Hypothalamus (tissue), 51 donors: ENCODE data around the gene ZNF490.

ENCODE experiments used
- DNase-seq, 51 donors: peaks; one replicate each; lab custom pipeline; 2025; lab: John Stamatoyannopoulos, UW

Gene ZNF490

DNA sequence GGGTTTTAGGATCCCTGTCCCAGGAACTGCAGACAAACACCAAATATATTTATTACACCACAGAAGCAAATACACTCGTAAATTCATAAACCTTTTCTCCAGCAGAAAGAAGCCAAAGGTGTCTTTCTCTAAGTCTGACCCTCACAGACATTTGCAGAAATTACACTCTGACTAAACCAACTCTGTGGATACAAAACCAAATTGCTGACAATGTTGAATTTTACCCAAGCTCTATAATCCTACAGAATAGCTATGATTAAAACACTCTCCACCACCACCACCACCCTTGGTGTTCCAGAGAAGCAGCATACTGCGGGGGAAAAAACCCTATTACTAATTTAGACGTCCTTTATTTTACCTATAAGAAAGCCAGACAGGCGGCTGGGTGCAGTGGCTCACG lies 64.5 kb downstream of the ZNF490 start:
- DNase-seq = no peak

DNA sequence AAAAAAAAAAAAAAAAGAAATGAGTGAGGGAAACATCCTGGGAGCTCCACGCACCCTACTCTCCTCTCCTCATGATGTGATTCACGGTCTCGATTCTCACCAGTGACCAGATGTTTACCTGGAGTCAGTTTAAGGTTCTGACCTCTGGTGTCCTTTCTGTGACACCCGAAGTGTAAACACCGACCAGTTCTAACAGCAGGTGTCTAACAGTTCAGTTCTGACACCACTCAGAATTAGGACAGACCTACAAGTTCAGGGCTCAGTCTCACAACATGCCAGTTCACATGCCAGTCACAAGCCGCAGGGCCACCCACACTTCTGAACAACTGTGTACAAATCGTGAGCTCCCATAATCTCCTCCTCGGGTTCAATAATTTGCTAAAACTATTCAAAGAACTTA lies 65.3 kb downstream of the ZNF490 start:
- DNase-seq = no peak

DNA sequence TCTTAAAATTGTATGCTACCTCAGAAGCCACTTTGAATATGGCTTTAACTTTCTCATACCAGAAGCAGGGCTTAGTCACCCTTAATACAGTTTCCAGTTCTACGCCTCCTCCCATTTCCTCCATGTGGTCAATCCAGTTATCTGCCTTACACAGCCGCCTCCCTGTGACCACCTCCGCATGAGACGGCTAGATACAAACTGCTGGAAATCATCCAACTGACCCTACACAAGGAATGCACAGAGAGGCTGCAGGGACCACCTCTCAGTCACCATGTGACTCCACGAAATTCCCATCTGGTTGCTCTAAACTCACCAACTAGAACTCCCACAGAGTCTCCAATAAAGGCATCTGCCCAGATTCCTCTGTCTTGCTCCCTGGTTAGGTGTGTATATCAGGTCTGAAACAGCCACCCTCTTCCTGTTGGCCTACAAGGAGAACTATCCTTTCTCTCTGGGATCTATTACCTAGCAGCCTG lies 66.2 kb downstream of the ZNF490 start:
- DNase-seq = peak in 1 of 51 donors; percentile 30

DNA sequence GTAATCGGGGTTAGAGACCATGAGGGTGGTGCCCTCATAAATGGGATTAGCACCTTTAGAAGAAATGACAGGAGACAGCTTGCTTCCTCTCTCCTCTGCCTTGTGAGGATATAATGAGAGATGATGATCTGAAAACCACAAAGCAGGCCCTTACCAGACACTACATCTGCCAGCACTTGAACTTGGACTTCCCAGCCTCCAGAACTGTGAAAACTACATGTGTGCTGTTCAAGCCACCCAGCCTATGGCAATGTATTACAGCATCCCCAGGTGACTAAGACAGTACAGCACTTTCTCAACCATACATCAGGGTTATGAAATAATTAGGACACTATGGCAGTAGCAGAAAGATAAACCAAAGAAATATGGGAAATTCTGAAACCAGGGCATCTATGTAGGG lies 66.8 kb downstream of the ZNF490 start:
- no peak for DNase-seq
